H1 (cell line): ENCODE measurements around the gene RSBN1. TPM values are rescaled to one million over a fixed set of nuclear protein-coding genes. Genes with fewer than 3 reads are reported as not detected.

Experiments used
- CHD7 ChIP-seq: fragments of 300-600 bp; sonication (generic); IDR thresholded peaks from 2 replicates; pipeline ENCODE4 v1.7.1; 2012; ENCODE audit warnings: low read length, moderate library complexity, mild to moderate bottlenecking, inconsistent platforms; ENCODE audit not compliant: insufficient replicate concordance
- CTBP2 ChIP-seq: IDR thresholded peaks from 2 replicates; pipeline ENCODE4 v1.7.0; 2011; ENCODE audit warnings: borderline replicate concordance, mild to moderate bottlenecking, moderate library complexity, mixed read lengths, low read length; ENCODE audit not compliant: insufficient read depth, insufficient read length
- EGR1 ChIP-seq: IDR thresholded peaks from 2 replicates; pipeline ENCODE4 v1.6.1; 2011; ENCODE audit warnings: low read depth, low read length, borderline replicate concordance
- FOSL1 ChIP-seq: IDR thresholded peaks from 2 replicates; pipeline ENCODE4 v1.6.1; 2011; ENCODE audit warnings: mild to moderate bottlenecking, low read depth, low read length, moderate library complexity; ENCODE audit not compliant: insufficient read depth
- HDAC6 ChIP-seq: IDR thresholded peaks from one replicate; pipeline ENCODE4 v1.7.1; 2012; ENCODE audit warnings: low read depth, mild to moderate bottlenecking, inconsistent platforms, low read length, moderate library complexity
- MAFK ChIP-seq: IDR thresholded peaks from 2 replicates; pipeline ENCODE4 v1.6.1; 2012; ENCODE audit warnings: low read depth, mild to moderate bottlenecking, improper control_type of control experiment, low read length
- POLR2A ChIP-seq, 2 experiments: IDR thresholded peaks; 1 replicate in 1 of 2; 2 replicates in 1 of 2; pipeline ENCODE4 v1.6.1; 2011; ENCODE audit warnings: low read depth in 2 of 2, low read length in 2 of 2, mild to moderate bottlenecking in 2 of 2; ENCODE audit errors: control extremely low read depth in 1 of 2
- RXRA ChIP-seq: IDR thresholded peaks from 2 replicates; pipeline ENCODE4 v1.6.1; 2011; ENCODE audit warnings: low read depth, mild to moderate bottlenecking, low read length, moderate library complexity; ENCODE audit not compliant: insufficient read depth
- SAP30 ChIP-seq: fragments of 300-600 bp; sonication (generic); IDR thresholded peaks from 2 replicates; pipeline ENCODE4 v1.7.1; 2012; ENCODE audit warnings: low read length, moderate library complexity, mild to moderate bottlenecking, inconsistent platforms; ENCODE audit not compliant: insufficient read depth, insufficient replicate concordance
- SIX5 ChIP-seq: IDR thresholded peaks from 2 replicates; pipeline ENCODE4 v1.6.1; 2011; ENCODE audit warnings: mild to moderate bottlenecking, low read depth, low read length
- SRF ChIP-seq: IDR thresholded peaks from 2 replicates; pipeline ENCODE4 v1.6.1; 2011; ENCODE audit warnings: mild to moderate bottlenecking, low read depth, low read length, moderate library complexity
- TAF1 ChIP-seq: IDR thresholded peaks from 2 replicates; pipeline ENCODE4 v1.6.1; 2011; ENCODE audit warnings: mild to moderate bottlenecking, low read depth, low read length
- YY1 ChIP-seq: IDR thresholded peaks from 2 replicates; pipeline ENCODE4 v1.6.1; 2011; ENCODE audit warnings: low read depth, mild to moderate bottlenecking, low read length
- polyA plus RNA-seq, 7 experiments: library from polyadenylated mRNA; depleted of rRNA in 3 of 7; stranded (reverse) in 5 of 7; unstranded in 2 of 7; fragments of >200 nt in 5 of 7; fragments of 200-250 nt in 2 of 7; gene quantifications; 1 replicate in 5 of 7; 2 replicates in 1 of 7; 4 replicates in 1 of 7; pipeline versions ENCODE4 v1.2.1 to v1.2.3, GENCODE V29; 2011 to 2013; ENCODE audit warnings: missing spikeins in 2 of 7, mixed read lengths in 2 of 7
- total RNA-seq: library from RNA; stranded (reverse); fragmentation: NEBNext Ultra II Directional; extraction: Animal tissue kit (Norgen Biotek cat#: 25700); gene quantifications from 2 replicates; pipeline ENCODE4 v1.2.1, GENCODE V29; 2021

The RSBN1 gene
- total and polyA plus RNA-seq, 2 of the 8 experiments (the other 6 are each of a cell fraction or from before 2014, with no cell fraction given): 4.2 to 17.6 TPM

GRCh38 chr1:113732802-113733201 is 79.5 kb downstream of the RSBN1 start (continued):
- TF ChIP-seq CHD7 (no peak), SAP30 (no peak), YY1 (no peak), POLR2A (IDR thresholded peaks at IDR 0.05; ENCODE audit: control extremely low read depth in 1 of 2, low read depth in 2 of 2, low read length in 2 of 2) (no peak), SRF (no peak), FOSL1 (no peak), SIX5 (no peak), CTBP2 (no peak), RXRA (no peak), HDAC6 (no peak), TAF1 (no peak), MAFK (no peak), EGR1 (no peak)
